Endothelial cell of umbilical vein (primary cell): ENCODE data around the gene HEBP1.

Experiments used
- CTCF ChIP-seq, 2 donors: IDR thresholded peaks; 1 replicate in 1 of 2; 2 replicates in 1 of 2; pipeline ENCODE4 v1.5.1; 2011; ENCODE audit warnings: low read length in 2 of 2, mild to moderate bottlenecking in 2 of 2, moderate library complexity in 2 of 2, control low read depth in 1 of 2, inconsistent platforms in 1 of 2, low read depth in 1 of 2; ENCODE audit not compliant: insufficient read depth in 1 of 2; ENCODE audit errors: extremely low read depth in 1 of 2
- JUN ChIP-seq: IDR thresholded peaks from 2 replicates; pipeline ENCODE4 v1.6.1; 2011; ENCODE audit warnings: borderline replicate concordance, low read depth; ENCODE audit not compliant: insufficient read length, insufficient read depth
- MAX ChIP-seq: IDR thresholded peaks from 2 replicates; pipeline ENCODE4 v1.6.1; 2011; ENCODE audit not compliant: insufficient read depth, insufficient read length
- POLR2A ChIP-seq: IDR thresholded peaks from 2 replicates; pipeline ENCODE4 v1.6.1; 2012; ENCODE audit warnings: low read depth, mild to moderate bottlenecking, control low read depth, low read length
- POLR2AphosphoS5 ChIP-seq: IDR thresholded peaks from 2 replicates; pipeline ENCODE4 v1.6.1; 2012; ENCODE audit warnings: low read depth, mild to moderate bottlenecking, control low read depth, low read length, moderate library complexity; ENCODE audit not compliant: insufficient read depth

- TF ChIP-seq CTCF (IDR thresholded peaks at IDR 0.05; ENCODE audit: extremely low read depth in 1 of 2, insufficient read depth in 1 of 2, low read depth in 1 of 2, low read length in 2 of 2) (no peak), JUN (peak; percentile 22), POLR2AphosphoS5 (no peak), POLR2A (no peak), MAX (no peak)
Observed at GRCh38 chr12:12976366-12976765, 23.7 kb downstream of the HEBP1 start.
